Glutamatergic neuron (in vitro differentiated cells): ENCODE results near the gene RGS17. TPM values are rescaled to one million over a fixed set of nuclear protein-coding genes. Genes with fewer than 3 reads are reported as not detected.
"Not testable (repeated sequence)": the region's sequence is repeated elsewhere in the genome, so short reads cannot be mapped to it uniquely, and the experiment has no call there.

Experiments
- DNase-seq: peaks from one replicate; pipeline ENCODE4 v3.0.0; 2022
- H3K27ac Mint-ChIP-seq: one replicate; pipeline ENCODE4 v1.8.0; 2020; ENCODE audit warnings: mild to moderate bottlenecking, mixed read lengths, inconsistent platforms; ENCODE audit not compliant: unreplicated experiment
- H3K27me3 Mint-ChIP-seq: one replicate; pipeline ENCODE4 v1.8.0; 2020; ENCODE audit warnings: mild to moderate bottlenecking, moderate library complexity, mixed read lengths, inconsistent platforms; ENCODE audit not compliant: unreplicated experiment
- H3K36me3 Mint-ChIP-seq: one replicate; pipeline ENCODE4 v1.8.0; 2020; ENCODE audit warnings: mild to moderate bottlenecking, mixed read lengths, inconsistent platforms; ENCODE audit not compliant: unreplicated experiment
- H3K4me1 Mint-ChIP-seq: one replicate; pipeline ENCODE4 v1.8.0; 2020; ENCODE audit warnings: mild to moderate bottlenecking, low read depth, mixed read lengths, inconsistent platforms; ENCODE audit not compliant: unreplicated experiment
- H3K4me3 Mint-ChIP-seq: one replicate; pipeline ENCODE4 v1.8.0; 2020; ENCODE audit warnings: mild to moderate bottlenecking, mixed read lengths, inconsistent platforms; ENCODE audit not compliant: unreplicated experiment
- H3K9me3 Mint-ChIP-seq: one replicate; pipeline ENCODE4 v1.8.0; 2020; ENCODE audit warnings: mild to moderate bottlenecking, moderate library complexity, mixed read lengths, inconsistent platforms; ENCODE audit not compliant: unreplicated experiment
- CTCF ChIP-seq: fragments of 200-600 bp; sonication (generic); IDR thresholded peaks from one replicate; pipeline ENCODE4 v1.5.0; 2021; ENCODE audit not compliant: partially characterized antibody, unreplicated experiment
- total RNA-seq: library from RNA; stranded (reverse); fragmentation: NEBNext Ultra II Directional; extraction: Animal tissue kit (Norgen Biotek cat#: 25700); gene quantifications from one replicate; pipeline ENCODE4 v1.2.1, GENCODE V29; 2021; ENCODE audit not compliant: unreplicated experiment

The RGS17 gene
- total RNA-seq, 1 donor from 2014 or later, result 11.5 TPM

DNA sequence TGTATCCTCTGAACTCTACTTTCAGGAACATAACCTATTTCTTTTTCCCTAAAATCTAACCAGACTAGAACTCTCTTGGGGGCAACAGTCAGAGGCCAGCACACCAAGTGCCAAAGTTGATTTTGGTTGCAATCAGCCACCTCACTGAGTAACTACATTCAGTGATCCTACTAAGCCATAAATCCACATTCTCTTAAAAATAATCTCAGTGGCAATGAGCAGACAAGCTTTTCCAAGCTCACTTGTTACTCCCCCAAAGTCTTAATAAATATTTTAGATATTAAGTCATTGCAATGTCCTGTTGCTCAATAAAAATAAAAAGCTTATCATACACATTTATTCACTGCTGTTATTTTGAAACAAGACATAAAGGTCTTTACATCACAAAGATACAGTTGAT is 9.8 kb downstream of the RGS17 start:
- Mint-ChIP-seq H3K4me3 (no peak overlapping the region), H3K9me3 (no peaks in the 10 kb centered on the region), H3K27ac (no peak overlapping the region), H3K27me3 (peaks cover 2% of the 10 kb centered on the region), H3K4me1 (no peaks in the 10 kb centered on the region), H3K36me3 (no peaks in the 10 kb centered on the region)
- DNase-seq, result no peak
- no peak for TF ChIP-seq CTCF

DNA sequence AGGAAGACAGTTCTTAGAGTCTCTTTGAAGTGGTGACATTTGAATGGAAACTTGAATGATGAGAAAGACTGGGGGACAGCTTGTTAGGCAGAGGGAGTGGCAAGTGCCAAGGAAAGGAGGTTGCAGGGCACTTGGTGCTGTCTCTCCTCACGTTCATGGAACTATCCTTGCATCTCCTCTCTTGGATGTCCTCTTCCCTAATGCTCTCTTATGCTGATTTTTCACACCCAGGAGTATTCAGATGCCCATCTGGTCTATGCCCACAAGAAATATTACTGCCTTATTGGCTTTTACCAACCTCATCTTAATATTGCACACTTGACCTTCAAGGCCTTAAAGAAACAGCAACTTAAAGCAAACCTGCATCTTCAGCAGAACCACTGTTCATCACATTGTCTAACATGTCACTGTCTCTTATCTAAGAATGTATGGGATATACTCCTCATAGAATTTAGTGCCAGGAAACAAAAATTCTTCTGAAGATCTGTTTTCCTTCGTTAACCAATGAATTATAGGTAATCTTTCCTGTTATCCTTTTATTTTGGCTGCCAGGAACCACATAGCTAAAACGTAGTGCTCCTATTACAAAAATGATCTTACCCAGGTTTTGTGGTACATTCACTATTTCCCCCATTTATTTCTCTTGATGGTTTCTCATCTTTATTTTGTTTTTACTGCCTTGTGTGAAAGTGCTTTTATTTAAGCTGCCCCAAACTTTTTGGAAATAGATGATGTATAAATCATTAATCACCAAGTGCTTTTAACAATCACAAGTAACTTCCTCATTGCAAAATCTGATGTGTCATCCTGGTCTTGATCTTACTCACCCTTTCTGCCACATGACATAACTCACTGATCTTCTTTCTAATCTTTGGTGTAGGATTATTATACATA is 12.8 kb downstream of the RGS17 start:
- H3K36me3 Mint-ChIP-seq, result peaks cover 14% of the 10 kb centered on the region
- peaks cover 5% of the 10 kb centered on the region for H3K27me3 Mint-ChIP-seq
- no peak overlapping the region for H3K4me3 Mint-ChIP-seq
- H3K4me1 Mint-ChIP-seq, result no peaks in the 10 kb centered on the region
- DNase-seq, result no peak
- H3K9me3 Mint-ChIP-seq, result peaks cover 8% of the 10 kb centered on the region
- no peak overlapping the region for H3K27ac Mint-ChIP-seq
- TF ChIP-seq CTCF, result no peak

GRCh38 chr6:153111082-153111481 is 20.0 kb downstream of the RGS17 start:
- not testable (repeated sequence) for H3K4me3 Mint-ChIP-seq, H3K27ac Mint-ChIP-seq, DNase-seq, H3K4me1 Mint-ChIP-seq, H3K27me3 Mint-ChIP-seq
- peaks cover 13% of the 10 kb centered on the region for H3K9me3 Mint-ChIP-seq
- peaks cover 26% of the 10 kb centered on the region for H3K36me3 Mint-ChIP-seq

GRCh38 chr6:153110612-153111011 is 20.5 kb downstream of the RGS17 start:
- peaks cover 26% of the 10 kb centered on the region for H3K36me3 Mint-ChIP-seq
- H3K4me3 Mint-ChIP-seq, H3K27ac Mint-ChIP-seq, H3K4me1 Mint-ChIP-seq, H3K27me3 Mint-ChIP-seq, DNase-seq: not testable (repeated sequence)
- H3K9me3 Mint-ChIP-seq, result peaks cover 11% of the 10 kb centered on the region

DNA sequence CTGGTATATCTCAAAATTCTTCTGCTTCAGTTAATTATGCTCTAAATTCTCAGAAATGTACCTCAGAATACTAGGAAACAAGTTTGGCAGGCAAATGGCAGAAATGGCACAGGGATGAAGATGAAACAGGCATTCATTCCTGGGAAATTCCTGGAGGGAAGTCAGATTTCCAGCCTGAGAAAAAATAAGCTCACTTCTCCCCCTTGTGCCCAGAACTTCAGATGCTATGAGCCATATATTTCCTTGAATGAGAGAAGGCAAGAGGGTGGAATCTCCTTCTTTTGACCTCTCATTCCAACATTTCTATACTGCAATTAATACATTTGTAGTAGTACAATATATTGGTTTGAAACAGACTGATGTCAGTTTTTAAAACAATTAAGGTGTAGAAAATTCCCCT is 22.8 kb downstream of the RGS17 start:
- TF ChIP-seq CTCF, result no peak
- DNase-seq, result no peak
- H3K9me3 Mint-ChIP-seq, result peaks cover 6% of the 10 kb centered on the region
- no peak overlapping the region for H3K4me3 Mint-ChIP-seq
- no peaks in the 10 kb centered on the region for H3K27me3 Mint-ChIP-seq
- peaks cover 12% of the 10 kb centered on the region for H3K36me3 Mint-ChIP-seq
- H3K27ac Mint-ChIP-seq, result no peak overlapping the region
- H3K4me1 Mint-ChIP-seq, result peaks cover 8% of the 10 kb centered on the region

- Mint-ChIP-seq H3K27ac (no peak overlapping the region), H3K27me3 (no peaks in the 10 kb centered on the region), H3K36me3 (no peaks in the 10 kb centered on the region), H3K9me3 (peaks cover 5% of the 10 kb centered on the region), H3K4me3 (no peak overlapping the region), H3K4me1 (peaks cover 8% of the 10 kb centered on the region)
- TF ChIP-seq CTCF, result no peak
- DNase-seq, result no peak
Observed at GRCh38 chr6:153106021-153106420, 25.1 kb downstream of the RGS17 start.
